HG03095 (cell line): Measurements from ENCODE around the gene SFTPA2.
"Not testable (repeated sequence)": the region's sequence is repeated elsewhere in the genome, so short reads cannot be mapped to it uniquely, and the experiment has no call there.

Experiments used
- ATAC-seq: cut with Tn5 transposase; IDR thresholded peaks from one replicate; pipeline ENCODE4 v1.9.1; 2021; ENCODE audit warnings: moderate library complexity; ENCODE audit not compliant: unreplicated experiment

SFTPA2 gene

DNA sequence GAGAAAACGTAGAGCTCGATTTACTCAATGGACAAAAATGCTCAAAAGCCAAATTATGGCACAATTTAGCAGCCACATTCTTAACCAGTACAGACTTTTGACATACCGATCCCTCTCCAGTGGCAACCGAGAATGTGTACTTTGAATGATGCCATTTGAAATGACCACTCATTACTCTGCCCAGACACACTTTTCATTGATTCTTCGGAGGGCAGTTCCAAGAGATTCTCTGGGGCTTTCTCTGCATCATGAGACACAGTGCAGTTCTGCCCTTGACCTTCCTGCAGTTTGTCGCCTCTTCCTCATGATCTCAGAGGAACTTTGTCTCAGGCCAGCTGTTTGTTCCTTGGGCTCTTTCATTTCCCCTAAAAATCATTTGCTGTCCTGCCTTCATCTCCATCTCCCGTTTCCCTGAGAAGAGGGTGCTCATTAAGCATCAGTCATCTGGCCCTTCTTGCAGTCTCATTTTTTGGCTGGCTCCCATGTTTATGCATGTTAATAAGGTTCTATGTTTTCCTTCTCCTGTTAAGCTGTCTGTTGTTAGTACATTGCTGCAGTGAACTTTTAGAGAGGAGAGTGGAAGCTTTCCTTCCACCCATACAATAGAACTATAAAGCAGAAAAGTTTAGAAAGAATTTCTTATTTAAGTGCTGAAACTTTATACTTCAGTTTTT, 43.5 kb downstream of the SFTPA2 start:
- not testable (repeated sequence) for ATAC-seq

DNA sequence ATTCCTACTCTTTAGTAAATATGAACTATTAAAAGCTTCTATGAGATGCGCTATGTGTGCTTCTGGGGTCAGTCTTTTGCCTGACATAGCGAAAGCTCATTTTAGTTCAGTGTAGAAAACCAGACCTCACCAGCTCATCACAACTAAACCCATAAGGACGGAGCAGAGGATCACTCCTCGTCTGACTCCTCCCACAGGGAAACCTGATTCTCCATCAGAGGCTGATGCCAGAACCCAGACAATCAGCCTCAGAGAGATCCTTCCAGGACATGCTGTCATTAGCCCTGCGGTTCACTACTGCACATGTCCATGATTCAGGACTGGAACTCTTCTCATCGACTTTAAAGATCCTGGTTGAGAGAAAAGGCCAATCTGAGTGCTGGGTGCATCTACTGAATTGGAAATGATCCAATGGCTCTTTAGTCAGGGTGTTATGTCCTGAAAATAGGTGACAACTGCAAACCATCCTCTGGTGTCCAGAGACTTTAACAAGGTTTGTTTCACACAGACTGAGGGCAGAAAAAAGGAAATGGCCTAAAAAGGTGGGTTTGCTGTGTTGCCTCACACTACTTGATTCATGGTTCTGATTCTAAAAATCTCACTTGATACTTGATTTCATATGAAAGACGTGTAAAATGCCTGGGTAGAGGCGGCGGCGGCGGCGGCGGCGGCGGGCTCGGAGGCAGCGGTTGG, 48.2 kb downstream of the SFTPA2 start, which contains the start of gene EIF5AL1:
TSS of gene EIF5AL1 (plus strand) at position 643 of the 693 bp plus-strand sequence. CDS start 117 bp downstream, outside the sequence.
- ATAC-seq: not testable (repeated sequence)

GRCh38 chr10:79509934-79510508, 50.2 kb downstream of the SFTPA2 start:
- ATAC-seq: not testable (repeated sequence)

DNA sequence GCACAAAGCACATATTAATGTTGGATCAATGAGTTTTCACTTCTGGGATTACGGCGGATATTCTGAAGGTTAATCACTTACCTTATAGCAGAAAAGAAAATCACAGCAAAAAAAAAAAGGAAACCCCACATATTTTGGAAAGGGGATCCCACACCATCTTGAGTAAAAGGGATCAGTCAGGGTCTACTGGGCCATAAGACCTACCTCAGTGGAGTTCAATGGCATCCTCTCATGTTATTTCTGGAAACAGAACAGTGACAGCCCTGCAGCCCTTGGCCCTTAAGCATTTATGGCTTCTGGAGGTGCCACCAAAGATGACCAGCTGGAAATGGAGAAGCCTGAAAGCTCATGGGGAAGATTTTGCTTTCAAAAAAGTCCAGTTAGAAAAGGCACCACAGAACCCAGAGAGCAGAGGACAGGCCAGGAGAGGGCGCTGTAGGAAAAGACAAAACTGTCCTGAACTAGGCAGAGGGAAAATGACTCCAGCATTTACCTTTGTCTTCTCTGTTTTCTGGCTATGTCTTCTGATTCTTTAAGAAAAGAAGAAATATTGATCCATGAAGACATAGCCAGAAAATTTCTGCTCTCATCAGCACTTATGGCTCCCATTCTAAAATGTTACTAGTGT, 50.8 kb downstream of the SFTPA2 start:
- not testable (repeated sequence) for ATAC-seq

DNA sequence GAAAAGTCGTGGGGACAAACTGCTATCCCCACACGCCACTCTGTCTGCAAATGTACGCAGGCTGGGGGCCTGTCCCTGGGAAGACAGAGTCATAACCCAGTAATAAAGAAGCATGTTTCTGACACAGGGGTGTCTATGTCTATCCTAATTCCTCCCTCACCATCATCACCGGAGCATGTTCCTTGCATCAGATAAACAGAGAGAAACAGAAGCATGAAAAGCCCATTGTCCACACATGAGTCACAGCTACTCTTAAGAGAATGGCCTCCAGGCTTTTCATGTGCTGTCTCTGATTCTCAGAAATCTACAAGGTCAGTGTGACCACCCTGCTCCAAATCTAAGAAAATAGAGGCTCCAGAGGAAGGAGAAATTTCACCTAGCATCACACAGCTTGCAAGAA, 52.0 kb downstream of the SFTPA2 start:
- ATAC-seq: not testable (repeated sequence)

- no peak for ATAC-seq
These were observed 52.6 kb downstream of the SFTPA2 start for GRCh38 chr10:79507440-79508167.
